OCI-LY1 (cell line): Measurements from ENCODE around the gene ARAP1.

ENCODE experiments used
- EZH2 ChIP-seq: fragments of 200-600 bp; sonication (generic), shearing (Covaris generic); IDR thresholded peaks from 2 replicates; pipeline ENCODE4 v1.8.0; 2017; ENCODE audit warnings: borderline replicate concordance, mixed run types, mild to moderate bottlenecking, antibody characterized with exemption, low read length, moderate library complexity, mixed read lengths
- TF ChIP-seq, protein P1 (sequence below): fragments of 200-600 bp; sonication (generic), shearing (Covaris generic); IDR thresholded peaks from 2 replicates; pipeline ENCODE4 v1.5.1; 2017; ENCODE audit warnings: mild to moderate bottlenecking, antibody characterized with exemption, low read length, moderate library complexity, mixed read lengths

DNA sequence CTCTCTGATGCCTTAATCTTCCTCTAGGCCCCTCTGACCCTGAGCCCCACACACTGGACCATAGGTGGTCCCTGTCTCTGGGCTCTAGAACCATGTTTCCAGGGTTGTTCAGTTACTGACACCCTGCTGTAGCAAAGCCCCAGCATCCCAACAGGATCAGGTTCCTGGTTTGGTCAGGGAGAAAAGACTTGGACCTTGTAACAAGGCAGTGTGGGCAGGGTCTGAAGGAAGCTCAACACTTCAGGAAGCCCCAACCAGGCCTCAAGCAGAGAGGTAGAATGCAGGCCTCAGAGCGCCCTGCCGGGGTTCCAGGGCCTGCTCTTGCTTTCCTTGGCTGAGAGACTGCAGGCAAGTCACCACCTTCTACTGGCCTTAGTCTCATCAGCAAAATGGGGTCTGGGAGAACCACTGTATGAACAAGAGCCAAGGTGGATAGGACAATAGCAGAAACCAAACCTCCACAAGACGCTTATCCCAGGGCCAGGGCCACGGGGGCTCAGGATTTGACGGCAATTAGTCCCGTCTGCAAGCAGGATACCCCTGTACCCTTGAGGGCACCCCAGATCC lies 4.8 kb downstream of the ARAP1 start:
- TF ChIP-seq, protein P1, sequence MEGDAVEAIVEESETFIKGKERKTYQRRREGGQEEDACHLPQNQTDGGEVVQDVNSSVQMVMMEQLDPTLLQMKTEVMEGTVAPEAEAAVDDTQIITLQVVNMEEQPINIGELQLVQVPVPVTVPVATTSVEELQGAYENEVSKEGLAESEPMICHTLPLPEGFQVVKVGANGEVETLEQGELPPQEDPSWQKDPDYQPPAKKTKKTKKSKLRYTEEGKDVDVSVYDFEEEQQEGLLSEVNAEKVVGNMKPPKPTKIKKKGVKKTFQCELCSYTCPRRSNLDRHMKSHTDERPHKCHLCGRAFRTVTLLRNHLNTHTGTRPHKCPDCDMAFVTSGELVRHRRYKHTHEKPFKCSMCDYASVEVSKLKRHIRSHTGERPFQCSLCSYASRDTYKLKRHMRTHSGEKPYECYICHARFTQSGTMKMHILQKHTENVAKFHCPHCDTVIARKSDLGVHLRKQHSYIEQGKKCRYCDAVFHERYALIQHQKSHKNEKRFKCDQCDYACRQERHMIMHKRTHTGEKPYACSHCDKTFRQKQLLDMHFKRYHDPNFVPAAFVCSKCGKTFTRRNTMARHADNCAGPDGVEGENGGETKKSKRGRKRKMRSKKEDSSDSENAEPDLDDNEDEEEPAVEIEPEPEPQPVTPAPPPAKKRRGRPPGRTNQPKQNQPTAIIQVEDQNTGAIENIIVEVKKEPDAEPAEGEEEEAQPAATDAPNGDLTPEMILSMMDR, result no peak
- no peak for TF ChIP-seq EZH2
